GM21526 (cell line): ENCODE measurements around the gene VSIR.

Experiments used
- ATAC-seq: cut with Tn5 transposase; IDR thresholded peaks from one replicate; pipeline ENCODE4 v1.9.1; 2021; ENCODE audit warnings: moderate library complexity; ENCODE audit not compliant: unreplicated experiment, low FRiP score

The VSIR gene

GRCh38 chr10:71736570-71736952 is 36.8 kb downstream of the VSIR start:
- no peak for ATAC-seq

GRCh38 chr10:71735709-71736569 is 37.4 kb downstream of the VSIR start:
- no peak for ATAC-seq

GRCh38 chr10:71734797-71735196 is 38.5 kb downstream of the VSIR start:
- no peak for ATAC-seq

GRCh38 chr10:71731791-71732190 is 41.5 kb downstream of the VSIR start:
- ATAC-seq, result no peak

GRCh38 chr10:71729161-71729636 is 44.1 kb downstream of the VSIR start:
- no peak for ATAC-seq

- ATAC-seq, result peak; percentile 39
These were observed 45.3 kb downstream of the VSIR start for GRCh38 chr10:71727738-71728737.

GRCh38 chr10:71727105-71727737 is 46.1 kb downstream of the VSIR start:
- ATAC-seq, result peak; percentile 40

GRCh38 chr10:71726580-71727104 is 46.7 kb downstream of the VSIR start:
- no peak for ATAC-seq

GRCh38 chr10:71725998-71726579 is 47.2 kb downstream of the VSIR start:
- no peak for ATAC-seq

GRCh38 chr10:71725249-71725648 is 48.1 kb downstream of the VSIR start:
- no peak for ATAC-seq

GRCh38 chr10:71724539-71724938 is 48.8 kb downstream of the VSIR start:
- no peak for ATAC-seq

GRCh38 chr10:71723311-71723710 is 50.0 kb downstream of the VSIR start:
- no peak for ATAC-seq

GRCh38 chr10:71722849-71723248 is 50.5 kb downstream of the VSIR start:
- ATAC-seq, result no peak

GRCh38 chr10:71721313-71721712 is 52.0 kb downstream of the VSIR start:
- ATAC-seq, result no peak

GRCh38 chr10:71720288-71720687 is 53.0 kb downstream of the VSIR start:
- ATAC-seq, result no peak

GRCh38 chr10:71719464-71720201 is 53.7 kb downstream of the VSIR start, which contains the start of gene C10orf105:
Gene C10orf105, minus strand, starts transcription at chr10:71719778. Its CDS starts 3,441 bp downstream, at chr10:71716337.
- ATAC-seq, result no peak

- ATAC-seq, result no peak
These were observed 54.3 kb downstream of the VSIR start for GRCh38 chr10:71719042-71719441.

GRCh38 chr10:71718165-71718698 is 55.1 kb downstream of the VSIR start:
- ATAC-seq, result no peak

GRCh38 chr10:71717551-71717951 is 55.8 kb downstream of the VSIR start:
- no peak for ATAC-seq
